B cell (primary cell): Measurements from ENCODE around the gene TEDC1. TPM values are rescaled to one million over a fixed set of nuclear protein-coding genes. Genes with fewer than 3 reads are reported as not detected.

Source experiments
- ATAC-seq: fragments of 200-7000 bp; cut with Tn5 transposase; one replicate; pipeline ENCODE4 v1.10.0; 2021; ENCODE audit warnings: low read depth, mild to moderate bottlenecking, moderate number of reproducible peaks, moderate library complexity
- CTCF ChIA-PET: fragments of 350-600 bp; sonication (Branson Sonifier 250); formaldehyde crosslinking; loops from one replicate; lab custom pipeline; 2021; ENCODE audit warnings: antibody characterized with exemption, inconsistent platforms; lab: Charles Lee
- POLR2A ChIA-PET: fragments of 350-600 bp; sonication (Branson Sonifier 250); formaldehyde crosslinking; loops from one replicate; lab custom pipeline; 2021; ENCODE audit warnings: antibody characterized with exemption; lab: Charles Lee
- DNase-seq: peaks from one replicate; pipeline ENCODE4 v3.0.0; 2013
- H2AFZ ChIP-seq: 2 replicates; pipeline ENCODE4 v1.6.1; 2012; ENCODE audit warnings: mild to moderate bottlenecking, low read depth, low read length; ENCODE audit not compliant: insufficient read depth, poor library complexity, severe bottlenecking
- H3K27ac ChIP-seq, 2 donors: 1 replicate in 1 of 2; 2 replicates in 1 of 2; pipeline ENCODE4 v1.5.1; 2012 to 2013; ENCODE audit warnings: low read length in 2 of 2, mild to moderate bottlenecking in 2 of 2, moderate library complexity in 1 of 2
- H3K27me3 ChIP-seq, 4 experiments: fragments of 200-600 bp in 1 of 4; sonication (generic) in 1 of 4; replicated peaks in 1 of 4; 1 replicate in 2 of 4; 2 replicates in 2 of 4; pipeline versions ENCODE4 v1.6.1 to v1.7.0; 2013 to 2016; ENCODE audit warnings: low read length in 3 of 4, mild to moderate bottlenecking in 2 of 4, mixed read lengths in 1 of 4, moderate library complexity in 1 of 4; ENCODE audit not compliant: insufficient read depth in 4 of 4, control insufficient read depth in 3 of 4; ENCODE audit errors: control extremely low read depth in 1 of 4
- H3K36me3 ChIP-seq, 2 experiments: replicated peaks in 1 of 2; 1 replicate in 1 of 2; 2 replicates in 1 of 2; pipeline versions ENCODE4 v1.6.1 to v1.7.1; 2013; ENCODE audit warnings: low read length in 1 of 2; ENCODE audit not compliant: insufficient read depth in 2 of 2, control insufficient read depth in 1 of 2; ENCODE audit errors: control extremely low read depth in 1 of 2, extremely low read depth in 1 of 2
- H3K4me1 ChIP-seq, 2 donors: fragments of 200-600 bp in 1 of 2; sonication (generic) in 1 of 2; 1 replicate in 1 of 2; 2 replicates in 1 of 2; pipeline versions ENCODE4 v1.5.1 to v1.6.1; 2013 to 2017; ENCODE audit warnings: low read length in 2 of 2; ENCODE audit not compliant: control insufficient read depth in 2 of 2, insufficient read depth in 2 of 2
- H3K4me2 ChIP-seq: replicated peaks from 2 replicates; pipeline ENCODE3; 2012; ENCODE audit warnings: mild to moderate bottlenecking, low read depth, low read length; ENCODE audit not compliant: poor library complexity, severe bottlenecking
- H3K4me3 ChIP-seq, 5 experiments: fragments of 200-600 bp in 1 of 5; sonication (generic) in 1 of 5; 1 replicate in 3 of 5; 2 replicates in 2 of 5; pipeline versions ENCODE4 v1.5.1 to v1.7.0; 2011 to 2016; ENCODE audit warnings: low read length in 4 of 5, mild to moderate bottlenecking in 4 of 5, low read depth in 2 of 5, control low read depth in 1 of 5, moderate library complexity in 1 of 5; ENCODE audit not compliant: insufficient read depth in 1 of 5; ENCODE audit errors: control extremely low read depth in 1 of 5, extremely low read depth in 1 of 5
- H3K79me2 ChIP-seq: fragments of 200-600 bp; sonication (generic); one replicate; pipeline ENCODE4 v1.6.0; 2016; ENCODE audit warnings: low read length; ENCODE audit not compliant: control insufficient read depth, insufficient read depth
- H3K9ac ChIP-seq: fragments of 200-600 bp; sonication (generic); 2 replicates; pipeline ENCODE4 v1.6.1; 2017; ENCODE audit warnings: mild to moderate bottlenecking, low read length, moderate library complexity
- H3K9me3 ChIP-seq, 3 donors: one replicate each; pipeline versions ENCODE4 v1.6.1 to v1.7.1; 2013; ENCODE audit warnings: low read length in 2 of 3; ENCODE audit not compliant: control insufficient read depth in 2 of 3, insufficient read depth in 1 of 3; ENCODE audit errors: control extremely low read depth in 1 of 3
- H4K20me1 ChIP-seq: 2 replicates; pipeline ENCODE4 v1.6.0; 2012; ENCODE audit warnings: mild to moderate bottlenecking, low read length; ENCODE audit not compliant: insufficient read depth, control insufficient read depth, poor library complexity, severe bottlenecking
- H3K27ac Mint-ChIP-seq: one replicate; pipeline ENCODE4 v1.8.0; 2021; ENCODE audit warnings: mixed read lengths
- H3K27me3 Mint-ChIP-seq: one replicate; pipeline ENCODE4 v1.8.0; 2021; ENCODE audit warnings: mixed read lengths
- H3K4me1 Mint-ChIP-seq: one replicate; pipeline ENCODE4 v1.8.0; 2021; ENCODE audit warnings: mixed read lengths
- H3K4me3 Mint-ChIP-seq: one replicate; pipeline ENCODE4 v1.8.0; 2021; ENCODE audit warnings: mixed read lengths
- H3K9me3 Mint-ChIP-seq: one replicate; pipeline ENCODE4 v1.8.0; 2022; ENCODE audit warnings: mixed read lengths; ENCODE audit not compliant: insufficient read depth
- CTCF ChIP-seq: fragments of 200-600 bp; IDR thresholded peaks from one replicate; pipeline ENCODE4 v1.8.0; 2022; ENCODE audit warnings: antibody characterized with exemption, mild to moderate bottlenecking
- EZH2 ChIP-seq: IDR thresholded peaks from 2 replicates; pipeline ENCODE4 v1.6.1; 2012; ENCODE audit warnings: borderline replicate concordance, low read depth, mild to moderate bottlenecking, moderate library complexity, low read length; ENCODE audit not compliant: insufficient read depth, poor library complexity, severe bottlenecking
- WGBS: methylation state at CpG from one replicate; pipeline ENCODE4 v1.1.5; 2013; ENCODE audit warnings: missing lambda C conversion rate; ENCODE audit not compliant: insufficient coverage; 5-methylcytosine and 5-hydroxymethylcytosine counted together
- intact Hi-C: fragments of 100-400 bp; cut with micrococcal nuclease; formaldehyde crosslinking; loops from one replicate; pipeline ENCODE4 v1.10.0; 2022
- polyA plus RNA-seq: library from polyadenylated mRNA; depleted of rRNA; stranded (reverse); fragments of >200 nt; gene quantifications from 2 replicates; pipeline ENCODE4 v1.2.3, GENCODE V29; 2012
- total RNA-seq, 2 donors: library from RNA; stranded (reverse); fragments of 120-200 nt in 1 of 2; gene quantifications; 1 replicate in 1 of 2; 2 replicates in 1 of 2; pipeline versions ENCODE4 v1.2.3 to v1.2.4, GENCODE V29; 2013 to 2022

Gene TEDC1
- total and polyA plus RNA-seq, 2 donors (not counting 1 experiment from before 2014, with no cell fraction given) = 19.7 to 22.2 TPM

GRCh38 chr14:105496831-105497591, 6.0 kb downstream of the TEDC1 start:
- POLR2A ChIA-PET = interaction anchor here (0.6 kb wide), 1 partner anchor 390 kb away, joined by 4 read pairs; no protein-coding TSS in a partner anchor
- CTCF ChIA-PET = no interaction called here
- Histone ChIP-seq H3K9me3 (no peaks in the 10 kb centered on the region), H3K36me3 (peaks cover 0 to 3% of the 10 kb centered on the region in 2 experiments), H4K20me1 (peaks cover 4% of the 10 kb centered on the region), H3K27me3 (no peaks in the 10 kb centered on the region), H3K4me1 (peaks cover 1 to 6% of the 10 kb centered on the region in 2 donors), H2AFZ (no peak overlapping the region), H3K9ac (no peak overlapping the region), H3K4me3 (no peak overlapping the region), H3K79me2 (no peaks in the 10 kb centered on the region), H3K27ac (no peak overlapping the region), H3K4me2 (no peak overlapping the region)
- H3K9me3 Mint-ChIP-seq = no peaks in the 10 kb centered on the region
- intact Hi-C loops = no loop called here
- DNase-seq = peak; percentile 26
- no peaks in the 10 kb centered on the region for H3K27me3 Mint-ChIP-seq
- H3K4me1 Mint-ChIP-seq = no peaks in the 10 kb centered on the region
- 99% methylated on average over 31 of the region's 32 CpGs for whole genome bisulfite sequencing
- no peak for TF ChIP-seq CTCF
- no peak for TF ChIP-seq EZH2
- ATAC-seq = no peak
- no peak overlapping the region for H3K4me3 Mint-ChIP-seq
- no peak overlapping the region for H3K27ac Mint-ChIP-seq
